22Rv1 (cell line): ENCODE data around the gene SLFN12.

Source experiments
- CTCF ChIP-seq: fragments of 450-650 bp; IDR thresholded peaks from 2 replicates; pipeline ENCODE4 v1.5.1; 2017; ENCODE audit warnings: mild to moderate bottlenecking
- ZFX ChIP-seq: fragments of 450-650 bp; IDR thresholded peaks from 2 replicates; pipeline ENCODE4 v1.6.1; 2017; ENCODE audit warnings: antibody characterized with exemption, borderline replicate concordance

- TF ChIP-seq CTCF (no peak), ZFX (no peak)
Observed at GRCh38 chr17:35428229-35428628, 4.1 kb downstream of the SLFN12 start.
